ENCODE measurements around the gene LRRC72. TPM values are rescaled to one million over a fixed set of nuclear protein-coding genes. Genes with fewer than 3 reads are reported as not detected.

The LRRC72 gene
- total RNA-seq, 1 experiment from 2014 or later, result not detected

GRCh38 chr7:16590424-16590823 is 63.8 kb downstream of the LRRC72 start:
- CTCF ChIA-PET, result no interaction called here
- H3K36me3 ChIP-seq (ENCODE audit: control insufficient read depth, insufficient read depth, low read length), result no peaks in the 10 kb centered on the region
- in situ Hi-C loops (cut with HindIII; ENCODE audit: low pct_unique_long_range_greater_than_20kb, low sequenced_read_pairs), result no loop called here
- no peaks in the 10 kb centered on the region for H3K9me3 ChIP-seq (ENCODE audit: control insufficient read depth, insufficient read depth, low read depth, low read length)
- intact Hi-C loops (cut with micrococcal nuclease; ENCODE audit: unreplicated experiment), result no loop called here
- no TSS peak for BruUV-seq (replicated peaks)
- H3K4me3 ChIP-seq (ENCODE audit: low read depth in 2 of 2, low read length in 2 of 2), result no peak overlapping the region
- POLR2A ChIA-PET, result no interaction called here
- no peak overlapping the region for H3K27ac ChIP-seq (ENCODE audit: low read length)
- TF ChIP-seq SIN3A (IDR thresholded peaks at IDR 0.05; ENCODE audit: borderline replicate concordance, insufficient read depth, low read depth, low read length) (no peak), TCF7L2 (IDR thresholded peaks at IDR 0.05; ENCODE audit: low read depth, low read length) (no peak), CTCF (IDR thresholded peaks at IDR 0.05) (no peak), REST (IDR thresholded peaks at IDR 0.05; ENCODE audit: insufficient read depth in 1 of 2, low read depth in 2 of 2, low read length in 1 of 2) (no peak), POLR2AphosphoS5 (IDR thresholded peaks at IDR 0.05; ENCODE audit: low read depth, low read length) (no peak)
- ATAC-seq (no peak), DNase-seq (ENCODE audit: low read depth, low spot score) (no peak)
- no peaks in the 10 kb centered on the region for H3K27me3 ChIP-seq (ENCODE audit: control insufficient read depth, insufficient read depth, low read length)
- H3K4me1 ChIP-seq (ENCODE audit: control insufficient read depth, insufficient read depth, low read length), result no peaks in the 10 kb centered on the region

- intact Hi-C loops (cut with micrococcal nuclease; ENCODE audit: unreplicated experiment), result no loop called here
- no peaks in the 10 kb centered on the region for H3K9me3 ChIP-seq (ENCODE audit: control insufficient read depth, insufficient read depth, low read depth, low read length)
- POLR2A ChIA-PET, result no interaction called here
- CTCF ChIA-PET, result no interaction called here
- ATAC-seq, result no peak
- no peak for DNase-seq (ENCODE audit: low read depth, low spot score)
- H3K27me3 ChIP-seq (ENCODE audit: control insufficient read depth, insufficient read depth, low read length), result no peaks in the 10 kb centered on the region
- in situ Hi-C loops (cut with HindIII; ENCODE audit: low pct_unique_long_range_greater_than_20kb, low sequenced_read_pairs), result no loop called here
- no peak for TF ChIP-seq CTCF (IDR thresholded peaks at IDR 0.05)
- no peak for TF ChIP-seq POLR2AphosphoS5 (IDR thresholded peaks at IDR 0.05; ENCODE audit: low read depth, low read length)
- no peak for TF ChIP-seq SIN3A (IDR thresholded peaks at IDR 0.05; ENCODE audit: borderline replicate concordance, insufficient read depth, low read depth, low read length)
- TF ChIP-seq REST (IDR thresholded peaks at IDR 0.05; ENCODE audit: insufficient read depth in 1 of 2, low read depth in 2 of 2, low read length in 1 of 2), result no peak
- no peak for TF ChIP-seq TCF7L2 (IDR thresholded peaks at IDR 0.05; ENCODE audit: low read depth, low read length)
- H3K4me1 ChIP-seq (ENCODE audit: control insufficient read depth, insufficient read depth, low read length), result no peaks in the 10 kb centered on the region
- H3K27ac ChIP-seq (ENCODE audit: low read length), result no peak overlapping the region
- no peaks in the 10 kb centered on the region for H3K36me3 ChIP-seq (ENCODE audit: control insufficient read depth, insufficient read depth, low read length)
- no TSS peak for BruUV-seq (replicated peaks)
- no peak overlapping the region for H3K4me3 ChIP-seq (ENCODE audit: low read depth in 2 of 2, low read length in 2 of 2)
Measured at GRCh38 chr7:16592395-16592794, 65.8 kb downstream of the LRRC72 start.
